Activated naive CD8-positive, alpha-beta T cell (primary cell): ENCODE measurements around the gene CKS1B.

Source experiments
- H3K27ac Mint-ChIP-seq: one replicate; pipeline ENCODE4 v1.8.0; 2021; ENCODE audit warnings: mixed read lengths
- H3K27me3 Mint-ChIP-seq: one replicate; pipeline ENCODE4 v1.8.0; 2021; ENCODE audit warnings: mixed read lengths
- H3K36me3 Mint-ChIP-seq: one replicate; pipeline ENCODE4 v1.8.0; 2021; ENCODE audit warnings: mixed read lengths
- H3K4me1 Mint-ChIP-seq: one replicate; pipeline ENCODE4 v1.8.0; 2021; ENCODE audit warnings: low read depth, mixed read lengths
- H3K4me3 Mint-ChIP-seq: one replicate; pipeline ENCODE4 v1.8.0; 2021; ENCODE audit warnings: mild to moderate bottlenecking, mixed read lengths
- H3K9me3 Mint-ChIP-seq: one replicate; pipeline ENCODE4 v1.8.0; 2021; ENCODE audit warnings: low read depth, mixed read lengths

The CKS1B gene

DNA sequence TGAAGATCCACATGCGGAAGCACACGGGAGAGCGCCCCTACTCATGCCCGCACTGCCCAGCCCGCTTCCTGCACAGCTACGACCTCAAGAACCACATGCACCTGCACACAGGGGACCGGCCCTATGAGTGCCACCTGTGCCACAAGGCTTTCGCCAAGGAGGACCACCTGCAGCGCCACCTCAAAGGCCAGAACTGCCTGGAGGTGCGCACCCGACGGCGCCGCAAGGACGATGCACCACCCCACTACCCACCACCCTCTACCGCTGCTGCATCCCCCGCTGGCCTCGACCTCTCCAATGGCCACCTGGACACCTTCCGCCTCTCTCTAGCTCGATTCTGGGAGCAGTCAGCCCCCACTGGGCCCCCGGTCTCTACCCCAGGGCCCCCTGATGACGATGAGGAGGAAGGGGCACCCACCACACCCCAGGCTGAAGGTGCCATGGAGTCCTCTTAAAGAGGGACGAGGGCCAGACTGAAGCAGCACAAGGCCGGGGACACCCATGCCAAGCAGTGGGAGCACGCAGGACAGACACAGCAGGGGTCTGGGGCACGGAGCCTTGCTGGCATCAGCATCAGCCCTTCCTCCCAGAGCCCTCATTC, 41.9 kb downstream of the CKS1B start:
- H3K9me3 Mint-ChIP-seq: no peaks in the 10 kb centered on the region
- H3K4me3 Mint-ChIP-seq: peak overlapping the region; percentile 40
- H3K36me3 Mint-ChIP-seq: no peaks in the 10 kb centered on the region
- no peaks in the 10 kb centered on the region for H3K27me3 Mint-ChIP-seq
- H3K4me1 Mint-ChIP-seq: peaks cover 49% of the 10 kb centered on the region
- no peak overlapping the region for H3K27ac Mint-ChIP-seq

DNA sequence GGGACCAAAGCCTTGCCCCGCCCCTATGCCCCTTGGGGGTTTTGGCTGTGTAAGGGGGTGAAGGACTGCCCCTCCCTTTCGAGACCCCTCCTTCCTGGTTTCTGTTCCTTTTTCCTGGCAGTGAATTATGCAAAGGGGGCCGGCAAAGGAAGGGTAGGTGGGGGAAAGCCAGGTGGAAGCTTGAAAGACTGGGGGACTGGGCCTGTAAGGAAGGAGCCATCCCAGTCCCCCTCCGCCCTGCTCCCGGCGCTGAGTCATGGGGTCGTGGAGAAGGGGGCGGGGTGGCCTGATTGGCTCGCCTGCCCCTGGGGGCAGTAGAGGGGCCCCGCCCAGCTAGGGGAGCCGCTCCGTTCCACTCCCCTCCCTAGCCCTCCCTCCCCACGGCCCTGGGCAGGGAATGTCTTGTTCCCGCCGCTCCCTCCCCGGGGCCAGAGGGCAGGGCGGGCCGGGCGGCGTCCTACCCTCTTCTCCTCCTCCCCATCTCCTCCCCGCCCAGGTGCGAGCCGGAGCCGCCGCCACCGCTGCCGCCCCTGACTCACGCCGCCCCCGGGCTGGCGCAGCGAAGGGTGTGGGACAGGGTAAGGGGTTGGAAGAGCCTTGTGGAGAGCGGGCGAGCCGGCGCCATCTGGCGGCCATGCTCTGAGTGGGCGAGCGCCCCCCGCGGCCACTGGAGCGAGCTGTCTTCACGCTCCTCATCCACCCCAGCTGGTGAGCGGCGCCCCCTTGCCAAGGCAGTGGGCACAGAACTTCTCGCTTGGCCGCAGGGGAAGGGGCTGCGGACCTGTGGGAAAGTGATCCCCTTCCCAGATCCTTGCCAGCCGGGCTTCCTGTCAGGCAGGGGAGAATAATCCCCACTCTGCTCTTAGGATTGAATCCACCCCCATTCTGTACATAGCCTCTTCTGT, 42.8 kb downstream of the CKS1B start:
- Mint-ChIP-seq H3K4me3 (peak overlapping the region; percentile 61), H3K27me3 (peaks cover 1% of the 10 kb centered on the region), H3K9me3 (no peaks in the 10 kb centered on the region), H3K4me1 (peaks cover 46% of the 10 kb centered on the region), H3K27ac (no peak overlapping the region), H3K36me3 (no peaks in the 10 kb centered on the region)

- peaks cover 1% of the 10 kb centered on the region for H3K27me3 Mint-ChIP-seq
- no peak overlapping the region for H3K27ac Mint-ChIP-seq
- H3K4me1 Mint-ChIP-seq: peaks cover 39% of the 10 kb centered on the region
- H3K9me3 Mint-ChIP-seq: no peaks in the 10 kb centered on the region
- peak overlapping the region; percentile 61 for H3K4me3 Mint-ChIP-seq
- H3K36me3 Mint-ChIP-seq: no peaks in the 10 kb centered on the region
Observed at GRCh38 chr1:155017946-155018316, 43.5 kb downstream of the CKS1B start.

GRCh38 chr1:155018617-155019348, 44.3 kb downstream of the CKS1B start:
- Mint-ChIP-seq H3K4me1 (peaks cover 32% of the 10 kb centered on the region), H3K9me3 (no peaks in the 10 kb centered on the region), H3K27ac (no peak overlapping the region), H3K36me3 (no peaks in the 10 kb centered on the region), H3K4me3 (no peak overlapping the region), H3K27me3 (peaks cover 1% of the 10 kb centered on the region)

- no peak overlapping the region for H3K4me3 Mint-ChIP-seq
Observed at GRCh38 chr1:155019377-155020245, 45.1 kb downstream of the CKS1B start.

GRCh38 chr1:155022136-155022926, 47.9 kb downstream of the CKS1B start:
- no peak overlapping the region for H3K4me3 Mint-ChIP-seq
- no peaks in the 10 kb centered on the region for H3K36me3 Mint-ChIP-seq
- no peaks in the 10 kb centered on the region for H3K9me3 Mint-ChIP-seq
- peaks cover 1% of the 10 kb centered on the region for H3K27me3 Mint-ChIP-seq
- peaks cover 6% of the 10 kb centered on the region for H3K4me1 Mint-ChIP-seq
- no peak overlapping the region for H3K27ac Mint-ChIP-seq

More at GRCh38 chr1:155019377-155020245, 45.1 kb downstream of the CKS1B start:
- no peaks in the 10 kb centered on the region for H3K36me3 Mint-ChIP-seq
- H3K4me1 Mint-ChIP-seq: peaks cover 24% of the 10 kb centered on the region
- H3K27me3 Mint-ChIP-seq: peaks cover 1% of the 10 kb centered on the region
- H3K27ac Mint-ChIP-seq: no peak overlapping the region
- H3K9me3 Mint-ChIP-seq: no peaks in the 10 kb centered on the region

- H3K9me3 Mint-ChIP-seq: no peaks in the 10 kb centered on the region
- H3K4me1 Mint-ChIP-seq: peaks cover 3% of the 10 kb centered on the region
- no peak overlapping the region for H3K27ac Mint-ChIP-seq
- H3K4me3 Mint-ChIP-seq: no peak overlapping the region
- H3K36me3 Mint-ChIP-seq: no peaks in the 10 kb centered on the region
- peaks cover 1% of the 10 kb centered on the region for H3K27me3 Mint-ChIP-seq
Observed at GRCh38 chr1:155022927-155023236, 48.4 kb downstream of the CKS1B start.

GRCh38 chr1:155023627-155024026, 49.1 kb downstream of the CKS1B start:
- Mint-ChIP-seq H3K36me3 (no peaks in the 10 kb centered on the region), H3K27me3 (peaks cover 1% of the 10 kb centered on the region), H3K27ac (no peak overlapping the region), H3K4me3 (no peak overlapping the region), H3K9me3 (no peaks in the 10 kb centered on the region), H3K4me1 (no peaks in the 10 kb centered on the region)

GRCh38 chr1:155024315-155024714, 49.8 kb downstream of the CKS1B start:
- H3K27me3 Mint-ChIP-seq: peaks cover 1% of the 10 kb centered on the region
- H3K27ac Mint-ChIP-seq: no peak overlapping the region
- H3K4me3 Mint-ChIP-seq: no peak overlapping the region
- no peaks in the 10 kb centered on the region for H3K9me3 Mint-ChIP-seq
- no peaks in the 10 kb centered on the region for H3K36me3 Mint-ChIP-seq
- no peaks in the 10 kb centered on the region for H3K4me1 Mint-ChIP-seq

- no peak overlapping the region for H3K4me3 Mint-ChIP-seq
- no peaks in the 10 kb centered on the region for H3K9me3 Mint-ChIP-seq
- H3K36me3 Mint-ChIP-seq: no peaks in the 10 kb centered on the region
- H3K4me1 Mint-ChIP-seq: no peaks in the 10 kb centered on the region
- peaks cover 1% of the 10 kb centered on the region for H3K27me3 Mint-ChIP-seq
- no peak overlapping the region for H3K27ac Mint-ChIP-seq
Observed at GRCh38 chr1:155026154-155026553, 51.7 kb downstream of the CKS1B start.

- H3K9me3 Mint-ChIP-seq: no peaks in the 10 kb centered on the region
- H3K36me3 Mint-ChIP-seq: no peaks in the 10 kb centered on the region
- no peaks in the 10 kb centered on the region for H3K4me1 Mint-ChIP-seq
- no peak overlapping the region for H3K4me3 Mint-ChIP-seq
- H3K27me3 Mint-ChIP-seq: peaks cover 1% of the 10 kb centered on the region
- H3K27ac Mint-ChIP-seq: no peak overlapping the region
Observed at GRCh38 chr1:155026588-155026987, 52.1 kb downstream of the CKS1B start.
